Neural cell (in vitro differentiated cells): ENCODE results near the gene DMXL2. TPM values are rescaled to one million over a fixed set of nuclear protein-coding genes. Genes with fewer than 3 reads are reported as not detected.

Experiments
- H2AFZ ChIP-seq: fragments of 200-600, 300-800 bp; sonication (generic), shearing (Covaris generic); 2 replicates; pipeline ENCODE4 v1.6.0; 2014; ENCODE audit warnings: low read depth, mild to moderate bottlenecking, antibody characterized with exemption, low read length, moderate library complexity
- H3F3A ChIP-seq: fragments of 200-600 bp; shearing (Covaris generic); 2 replicates; pipeline ENCODE4 v1.6.1; 2016; ENCODE audit warnings: mild to moderate bottlenecking, moderate library complexity, mixed read lengths, antibody characterized with exemption, low read length; ENCODE audit not compliant: insufficient read depth, poor library complexity, severe bottlenecking
- H3K27ac ChIP-seq: fragments of 200-600, 300-800 bp; sonication (generic), shearing (Covaris generic); 2 replicates; pipeline ENCODE4 v1.5.1; 2014; ENCODE audit warnings: mild to moderate bottlenecking, low read length, moderate library complexity
- H3K27me3 ChIP-seq: fragments of 300-800, 200-600 bp; sonication (generic), shearing (Covaris generic); 2 replicates; pipeline ENCODE4 v1.6.0; 2014; ENCODE audit warnings: mild to moderate bottlenecking, low read depth, low read length, moderate library complexity; ENCODE audit not compliant: insufficient read depth
- H3K36me3 ChIP-seq: fragments of 300-800, 200-600 bp; sonication (generic), shearing (Covaris generic); 2 replicates; pipeline ENCODE4 v1.5.1; 2014; ENCODE audit warnings: mild to moderate bottlenecking, antibody characterized with exemption, low read length, moderate library complexity; ENCODE audit not compliant: insufficient read depth
- H3K4me2 ChIP-seq: fragments of 300-800, 200-600 bp; sonication (generic), shearing (Covaris generic); 2 replicates; pipeline ENCODE4 v1.6.0; 2014; ENCODE audit warnings: mild to moderate bottlenecking, low read length
- H3K4me3 ChIP-seq: fragments of 300-800, 200-600 bp; sonication (generic), shearing (Covaris generic); 2 replicates; pipeline ENCODE4 v1.5.1; 2014; ENCODE audit warnings: mild to moderate bottlenecking, low read length, moderate library complexity
- H3K79me2 ChIP-seq: fragments of 200-600 bp; shearing (Covaris generic); replicated peaks from 2 replicates; pipeline ENCODE4 v1.6.0; 2014; ENCODE audit warnings: mild to moderate bottlenecking, low read length, moderate library complexity; ENCODE audit not compliant: insufficient read depth
- H3K9ac ChIP-seq: fragments of 300-800, 200-600 bp; sonication (generic), shearing (Covaris generic); 2 replicates; pipeline ENCODE4 v1.6.1; 2016; ENCODE audit warnings: mild to moderate bottlenecking, low read length, mixed read lengths
- H3K9me2 ChIP-seq: fragments of 200-600 bp; shearing (Covaris generic); 2 replicates; pipeline ENCODE4 v1.6.1; 2016; ENCODE audit warnings: mild to moderate bottlenecking, low read length, mixed read lengths; ENCODE audit not compliant: insufficient read depth
- H3K9me3 ChIP-seq: fragments of 200-600, 300-800 bp; sonication (generic), shearing (Covaris generic); 2 replicates; pipeline ENCODE4 v1.6.1; 2016; ENCODE audit warnings: mild to moderate bottlenecking, mixed run types, low read length, moderate library complexity, mixed read lengths
- H4K20me1 ChIP-seq: fragments of 200-600 bp; shearing (Covaris generic); 2 replicates; pipeline ENCODE4 v1.6.1; 2016; ENCODE audit warnings: mild to moderate bottlenecking, mixed run types; ENCODE audit not compliant: insufficient read depth
- EP300 ChIP-seq: fragments of 450-650 bp; conservative IDR thresholded peaks from 2 replicates; pipeline ENCODE4 v1.6.1; 2014; ENCODE audit warnings: antibody characterized with exemption, mild to moderate bottlenecking, moderate library complexity; ENCODE audit not compliant: poor library complexity, severe bottlenecking
- EZH2 ChIP-seq: fragments of 200-600, 300-800 bp; shearing (Covaris generic), sonication (generic); IDR thresholded peaks from 2 replicates; pipeline ENCODE4 v1.6.1; 2014; ENCODE audit warnings: antibody characterized with exemption, low read length, borderline replicate concordance, mild to moderate bottlenecking; ENCODE audit not compliant: insufficient read depth, poor library complexity, severe bottlenecking
- MXI1 ChIP-seq: fragments of 450-650 bp; conservative IDR thresholded peaks from 2 replicates; pipeline ENCODE4 v1.6.1; 2014; ENCODE audit warnings: antibody characterized with exemption, mild to moderate bottlenecking; ENCODE audit not compliant: poor library complexity, severe bottlenecking
- POLR2AphosphoS5 ChIP-seq: IDR thresholded peaks from 2 replicates; pipeline ENCODE4 v1.6.1; 2012
- RAD21 ChIP-seq: fragments of 450-650 bp; conservative IDR thresholded peaks from 2 replicates; pipeline ENCODE4 v1.6.1; 2014; ENCODE audit warnings: antibody characterized with exemption, mild to moderate bottlenecking, moderate library complexity
- REST ChIP-seq: IDR thresholded peaks from 2 replicates; pipeline ENCODE4 v1.6.1; 2012; ENCODE audit warnings: borderline replicate concordance
- SMC3 ChIP-seq: fragments of 450-650 bp; conservative IDR thresholded peaks from 2 replicates; pipeline ENCODE4 v1.6.1; 2014; ENCODE audit warnings: antibody characterized with exemption, mild to moderate bottlenecking, moderate library complexity; ENCODE audit not compliant: poor library complexity
- TAF1 ChIP-seq: IDR thresholded peaks from 2 replicates; pipeline ENCODE4 v1.6.1; 2012; ENCODE audit warnings: low read depth
- polyA plus RNA-seq: library from polyadenylated mRNA; depleted of rRNA; stranded (reverse); fragments of >200 nt; gene quantifications from 2 replicates; pipeline ENCODE4 v1.2.3, GENCODE V29; 2014
- TF ChIP-seq, protein P1 (sequence below): fragments of 450-650 bp; IDR thresholded peaks from 2 replicates; pipeline ENCODE4 v1.5.1; 2014; ENCODE audit warnings: antibody characterized with exemption, mild to moderate bottlenecking, moderate library complexity; ENCODE audit not compliant: poor library complexity, severe bottlenecking

Gene DMXL2
- polyA plus RNA-seq, 1 donor from 2014 or later, result 176 TPM

DNA sequence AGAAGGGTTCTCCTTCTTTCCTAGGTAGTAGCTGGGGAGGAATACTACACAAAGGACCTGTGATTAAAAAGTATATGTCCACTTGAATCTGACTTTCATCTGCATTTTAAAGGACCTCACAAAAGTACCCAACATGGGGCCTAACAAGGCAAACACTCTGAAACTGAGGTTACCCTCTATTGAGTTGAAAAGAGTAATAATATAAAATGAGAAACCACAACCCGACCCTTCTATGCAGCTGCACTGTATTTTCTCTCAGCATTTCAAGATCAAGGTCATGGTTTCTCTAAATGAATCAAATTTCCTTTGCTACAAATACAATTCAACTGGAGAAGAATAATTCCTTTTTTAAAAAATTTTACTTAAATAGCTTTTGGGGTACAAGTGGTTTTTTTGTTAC is 106.3 kb downstream of the DMXL2 start:
- H2AFZ ChIP-seq, result no peak overlapping the region
- H3K79me2 ChIP-seq, result no peaks in the 10 kb centered on the region
- no peaks in the 10 kb centered on the region for H3F3A ChIP-seq
- H3K4me2 ChIP-seq, result no peak overlapping the region
- no peaks in the 10 kb centered on the region for H3K27me3 ChIP-seq
- peaks cover 5% of the 10 kb centered on the region for H3K36me3 ChIP-seq
- H4K20me1 ChIP-seq, result no peaks in the 10 kb centered on the region
- H3K9ac ChIP-seq, result no peak overlapping the region
- no peak overlapping the region for H3K27ac ChIP-seq
- no peak for TF ChIP-seq RAD21
- H3K9me2 ChIP-seq, result no peaks in the 10 kb centered on the region
- no peaks in the 10 kb centered on the region for H3K9me3 ChIP-seq
- H3K4me3 ChIP-seq, result no peak overlapping the region

DNA sequence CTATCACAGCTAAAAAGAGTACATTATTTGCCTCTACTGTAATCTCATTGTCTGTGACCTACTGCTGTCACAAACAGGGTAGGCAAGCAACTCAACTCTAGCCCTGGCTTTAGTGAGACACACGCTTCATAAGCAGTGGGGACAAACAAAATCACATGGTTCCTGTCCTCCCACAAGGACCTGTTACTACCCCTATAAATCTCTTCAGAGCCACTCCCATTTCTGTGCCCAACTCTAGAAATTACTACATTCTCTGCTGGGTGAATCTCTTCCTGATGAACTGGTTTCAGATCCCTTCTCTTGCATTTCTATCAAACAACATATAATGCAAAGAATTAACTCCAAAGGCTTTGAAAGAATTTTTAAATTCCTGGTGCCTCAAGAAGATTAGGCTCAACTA is 117.3 kb downstream of the DMXL2 start:
- Histone ChIP-seq H3K9ac (no peak overlapping the region), H3K79me2 (no peaks in the 10 kb centered on the region), H3K4me3 (no peak overlapping the region), H3K9me3 (no peaks in the 10 kb centered on the region), H4K20me1 (no peaks in the 10 kb centered on the region), H3K4me2 (no peak overlapping the region), H3K27ac (no peak overlapping the region), H2AFZ (no peak overlapping the region), H3F3A (no peaks in the 10 kb centered on the region), H3K36me3 (peaks cover 6% of the 10 kb centered on the region), H3K9me2 (no peaks in the 10 kb centered on the region), H3K27me3 (no peaks in the 10 kb centered on the region)
- TF ChIP-seq REST, result no peak
- no peak for TF ChIP-seq MXI1
- no peak for TF ChIP-seq SMC3
- no peak for TF ChIP-seq TAF1
- no peak for TF ChIP-seq POLR2AphosphoS5
- TF ChIP-seq EP300, result no peak
- TF ChIP-seq RAD21, result no peak
- TF ChIP-seq EZH2, result no peak
- TF ChIP-seq, protein P1, sequence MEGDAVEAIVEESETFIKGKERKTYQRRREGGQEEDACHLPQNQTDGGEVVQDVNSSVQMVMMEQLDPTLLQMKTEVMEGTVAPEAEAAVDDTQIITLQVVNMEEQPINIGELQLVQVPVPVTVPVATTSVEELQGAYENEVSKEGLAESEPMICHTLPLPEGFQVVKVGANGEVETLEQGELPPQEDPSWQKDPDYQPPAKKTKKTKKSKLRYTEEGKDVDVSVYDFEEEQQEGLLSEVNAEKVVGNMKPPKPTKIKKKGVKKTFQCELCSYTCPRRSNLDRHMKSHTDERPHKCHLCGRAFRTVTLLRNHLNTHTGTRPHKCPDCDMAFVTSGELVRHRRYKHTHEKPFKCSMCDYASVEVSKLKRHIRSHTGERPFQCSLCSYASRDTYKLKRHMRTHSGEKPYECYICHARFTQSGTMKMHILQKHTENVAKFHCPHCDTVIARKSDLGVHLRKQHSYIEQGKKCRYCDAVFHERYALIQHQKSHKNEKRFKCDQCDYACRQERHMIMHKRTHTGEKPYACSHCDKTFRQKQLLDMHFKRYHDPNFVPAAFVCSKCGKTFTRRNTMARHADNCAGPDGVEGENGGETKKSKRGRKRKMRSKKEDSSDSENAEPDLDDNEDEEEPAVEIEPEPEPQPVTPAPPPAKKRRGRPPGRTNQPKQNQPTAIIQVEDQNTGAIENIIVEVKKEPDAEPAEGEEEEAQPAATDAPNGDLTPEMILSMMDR, result no peak

GRCh38 chr15:51503003-51503402 is 119.6 kb downstream of the DMXL2 start:
- H3K4me3 ChIP-seq, result no peak overlapping the region
- H3K79me2 ChIP-seq, result no peaks in the 10 kb centered on the region
- no peaks in the 10 kb centered on the region for H3K9me3 ChIP-seq
- no peak overlapping the region for H2AFZ ChIP-seq
- peaks cover 11% of the 10 kb centered on the region for H3K36me3 ChIP-seq
- no peak overlapping the region for H3K4me2 ChIP-seq
- TF ChIP-seq MXI1 (no peak), REST (no peak), SMC3 (no peak), RAD21 (no peak), EP300 (no peak), EZH2 (no peak), POLR2AphosphoS5 (no peak), TAF1 (no peak)
- TF ChIP-seq, protein P1, result no peak
- no peaks in the 10 kb centered on the region for H4K20me1 ChIP-seq
- no peaks in the 10 kb centered on the region for H3K27me3 ChIP-seq
- H3K9ac ChIP-seq, result no peak overlapping the region
- H3K9me2 ChIP-seq, result no peaks in the 10 kb centered on the region
- H3K27ac ChIP-seq, result no peak overlapping the region
- H3F3A ChIP-seq, result no peaks in the 10 kb centered on the region
